GM18499 (cell line): Measurements from ENCODE around the gene ARHGAP33.
"Not testable (repeated sequence)": the region's sequence is repeated elsewhere in the genome, so short reads cannot be mapped to it uniquely, and the experiment has no call there.

ENCODE experiments used
- ATAC-seq: cut with Tn5 transposase; IDR thresholded peaks from one replicate; pipeline ENCODE4 v1.9.1; 2021; ENCODE audit warnings: moderate number of reproducible peaks; ENCODE audit not compliant: insufficient read depth, unreplicated experiment

The ARHGAP33 gene

DNA sequence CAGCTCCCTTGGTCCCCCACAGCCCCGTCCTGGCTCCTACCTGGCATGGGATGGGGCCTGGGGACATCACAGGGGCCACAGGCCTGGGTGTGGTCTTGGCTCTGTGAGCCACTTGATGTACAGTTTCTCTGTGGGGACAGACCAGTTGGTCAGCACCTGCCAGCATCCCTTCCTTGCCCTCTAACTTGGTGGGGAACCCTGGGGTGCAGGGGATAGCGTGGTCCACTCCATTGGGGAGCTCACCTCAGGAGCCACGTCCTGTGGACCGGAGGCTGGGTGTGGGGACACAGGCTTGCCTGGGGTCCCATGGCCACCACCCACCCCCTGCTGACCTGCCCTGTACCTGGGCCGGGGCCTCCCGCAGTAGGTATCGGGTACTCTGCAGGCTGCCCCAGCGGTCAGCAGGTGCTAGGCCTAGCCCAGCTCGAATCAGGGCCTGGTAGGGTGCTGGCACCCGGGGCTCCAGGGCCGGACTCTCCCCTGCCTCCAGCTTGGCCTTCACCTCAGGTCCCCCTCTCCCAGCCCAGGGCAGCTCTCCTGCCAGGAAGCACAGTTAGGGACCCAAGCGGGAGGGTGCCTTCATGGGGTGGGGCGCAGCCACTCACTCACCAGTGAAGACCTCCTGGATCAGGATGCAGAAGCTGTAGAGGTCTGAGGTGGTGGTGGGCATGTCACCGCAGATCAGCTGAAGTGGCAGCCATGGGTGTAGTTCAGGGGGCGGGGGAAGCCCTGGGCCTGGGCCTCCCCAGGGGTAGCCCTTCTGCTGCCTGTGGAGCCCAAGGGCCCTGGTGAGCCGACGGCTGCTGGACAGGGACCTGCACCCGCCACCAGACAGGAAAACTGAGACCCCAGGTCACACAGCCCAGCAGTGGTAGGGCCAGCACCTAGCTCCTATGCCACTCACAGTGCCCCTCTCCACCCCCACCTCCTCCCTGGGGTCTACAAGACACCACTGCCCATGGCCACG lies 14.9 kb downstream of the ARHGAP33 start:
- no peak for ATAC-seq

- no peak for ATAC-seq
These were observed 15.8 kb downstream of the ARHGAP33 start for GRCh38 chr19:35790981-35791813.

DNA sequence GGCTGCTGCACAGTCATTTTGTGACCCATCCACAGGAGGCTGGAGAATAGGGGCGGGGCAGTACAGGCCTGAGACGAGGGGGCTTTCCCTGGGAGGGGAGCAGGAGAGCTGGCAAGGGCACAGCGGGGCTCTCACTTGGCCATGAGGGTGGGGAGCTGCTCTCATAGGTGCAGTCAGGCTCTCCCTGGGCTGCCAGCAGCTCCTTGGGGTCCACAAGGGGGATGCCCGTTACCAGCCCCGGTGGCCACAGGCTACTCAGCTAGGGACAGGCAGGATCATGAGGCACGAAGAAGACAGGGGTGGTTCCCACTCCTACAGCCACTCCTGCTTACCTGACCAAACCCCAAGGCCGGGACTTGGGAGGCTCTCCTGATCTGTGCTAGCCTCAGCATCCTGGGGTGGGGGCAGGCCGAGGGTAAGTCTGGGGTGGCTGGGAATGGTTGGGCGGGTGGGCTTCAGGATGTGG lies 16.5 kb downstream of the ARHGAP33 start:
- no peak for ATAC-seq

DNA sequence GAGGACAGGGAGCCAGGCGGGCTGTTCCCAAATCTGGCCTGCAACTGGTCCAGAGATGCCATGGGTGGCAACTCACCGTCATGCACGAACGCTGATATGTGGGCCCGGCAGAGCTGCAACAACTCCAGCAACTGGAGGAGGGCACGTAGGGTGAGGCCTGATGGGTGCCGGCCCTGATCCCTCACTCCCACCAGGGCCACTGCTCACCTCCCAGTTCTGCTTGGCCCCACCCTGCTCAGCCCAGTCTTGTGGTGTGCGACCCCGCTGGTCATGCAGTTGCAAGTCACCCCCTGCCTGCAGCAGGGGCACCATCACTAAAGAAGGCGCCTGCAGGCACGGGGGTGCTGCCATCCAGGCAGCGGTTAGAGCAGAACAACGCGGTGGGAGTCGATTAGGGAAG lies 16.9 kb downstream of the ARHGAP33 start:
- no peak for ATAC-seq

DNA sequence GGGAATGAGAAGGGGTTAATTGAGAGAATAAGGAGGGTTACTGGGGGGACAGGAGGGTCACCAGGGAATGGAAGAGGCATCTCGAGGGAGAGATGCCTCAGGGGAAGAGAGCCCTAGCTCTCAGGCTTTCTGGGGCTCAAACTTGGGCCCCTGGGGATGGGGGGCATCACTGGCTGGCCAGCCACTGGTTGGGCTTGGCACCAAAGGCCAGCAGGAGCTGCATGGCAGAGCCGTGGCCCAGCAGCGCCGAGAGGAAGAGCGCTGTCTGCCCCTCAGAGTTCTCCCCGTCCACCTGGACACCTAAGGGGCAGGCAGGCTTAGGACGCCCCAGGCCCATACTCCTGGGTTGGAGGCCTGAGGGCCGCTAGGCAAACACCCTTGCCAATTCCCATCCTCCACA lies 17.5 kb downstream of the ARHGAP33 start:
- ATAC-seq: no peak

- ATAC-seq: no peak
These were observed 18.2 kb downstream of the ARHGAP33 start for GRCh38 chr19:35793381-35794165.

GRCh38 chr19:35795564-35795963 lies 20.2 kb downstream of the ARHGAP33 start:
- not testable (repeated sequence) for ATAC-seq

DNA sequence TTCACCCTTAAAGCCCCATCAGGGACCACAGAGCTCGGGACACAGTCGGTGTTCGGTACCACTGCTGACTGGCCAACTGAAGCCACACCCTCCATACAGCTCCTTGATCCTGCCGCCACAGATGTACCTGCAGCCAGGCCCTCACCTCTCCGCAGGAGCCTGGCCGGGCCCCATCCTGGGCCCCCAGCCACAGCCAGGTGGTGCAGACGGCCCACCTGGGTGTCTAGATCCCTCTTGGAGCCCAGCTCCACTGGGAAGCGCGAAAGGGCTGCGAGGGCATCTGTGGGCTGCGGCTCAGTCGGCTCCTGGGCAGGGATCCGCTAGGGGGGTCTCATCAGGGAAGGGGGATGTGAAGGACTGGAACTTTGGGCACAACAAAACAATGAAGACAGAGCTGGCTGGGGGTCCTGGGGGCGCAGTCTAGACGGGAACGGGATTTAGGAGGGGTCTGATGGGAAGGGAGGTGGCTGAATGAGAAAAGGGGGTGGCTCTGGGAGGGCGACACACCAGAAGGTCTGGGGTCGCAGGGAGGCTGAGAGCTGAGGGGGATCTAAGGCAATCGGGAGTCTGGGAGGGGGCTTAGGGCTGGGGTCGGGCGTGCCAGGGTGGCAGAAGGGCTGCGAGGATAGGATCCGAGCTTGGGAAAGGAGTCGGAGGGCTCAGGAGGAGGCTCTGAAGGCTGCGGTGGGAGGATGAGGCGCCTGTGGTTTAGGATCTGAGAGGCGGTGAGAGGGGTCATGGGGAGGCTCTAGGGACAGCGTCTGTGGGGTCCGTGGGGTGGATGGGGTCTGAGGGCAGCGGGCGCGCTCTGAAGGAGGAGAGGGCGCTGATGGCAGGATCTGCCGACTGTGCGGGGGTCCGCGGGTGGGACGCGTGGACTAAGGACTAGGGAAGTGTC lies 21.5 kb downstream of the ARHGAP33 start:
- no peak for ATAC-seq

DNA sequence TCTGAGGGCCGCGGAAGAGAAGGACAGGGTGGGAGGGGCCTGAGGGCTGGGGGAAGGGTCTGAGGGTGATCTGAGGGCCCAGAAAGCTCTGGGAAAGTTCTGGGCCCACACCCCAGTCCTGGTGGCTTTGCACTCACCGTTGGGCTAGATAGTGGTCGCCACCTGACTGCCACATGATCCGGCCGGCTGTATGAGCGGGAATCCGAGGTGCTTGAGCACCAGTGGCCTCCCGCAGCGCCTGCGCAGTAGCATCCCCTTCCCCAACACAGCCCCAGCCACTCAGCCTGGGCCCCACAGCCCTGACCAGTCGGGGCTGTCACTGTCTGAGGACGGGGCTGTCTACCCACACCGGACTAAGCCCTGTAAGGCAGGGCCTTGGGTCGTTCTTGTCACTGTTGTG lies 22.3 kb downstream of the ARHGAP33 start:
- ATAC-seq: no peak

DNA sequence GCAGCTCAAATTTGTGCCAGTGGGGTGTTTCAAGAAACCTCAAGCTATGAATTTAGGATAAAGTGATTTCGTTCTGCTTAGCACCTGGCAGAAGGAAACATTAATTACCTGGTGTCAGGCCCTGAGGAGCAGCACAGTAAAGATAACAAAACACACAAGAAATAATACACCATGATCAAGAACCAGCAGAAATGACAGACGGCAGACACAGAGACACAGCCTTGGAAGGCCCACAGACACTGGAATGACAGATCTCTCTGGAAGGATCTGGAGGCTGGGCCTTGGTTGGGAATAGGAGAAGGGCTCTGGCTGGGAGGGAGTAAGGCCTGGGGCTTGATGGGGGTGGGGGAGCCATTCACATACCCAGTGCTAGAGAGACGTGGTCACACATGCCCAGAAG lies 26.5 kb downstream of the ARHGAP33 start:
- no peak for ATAC-seq

DNA sequence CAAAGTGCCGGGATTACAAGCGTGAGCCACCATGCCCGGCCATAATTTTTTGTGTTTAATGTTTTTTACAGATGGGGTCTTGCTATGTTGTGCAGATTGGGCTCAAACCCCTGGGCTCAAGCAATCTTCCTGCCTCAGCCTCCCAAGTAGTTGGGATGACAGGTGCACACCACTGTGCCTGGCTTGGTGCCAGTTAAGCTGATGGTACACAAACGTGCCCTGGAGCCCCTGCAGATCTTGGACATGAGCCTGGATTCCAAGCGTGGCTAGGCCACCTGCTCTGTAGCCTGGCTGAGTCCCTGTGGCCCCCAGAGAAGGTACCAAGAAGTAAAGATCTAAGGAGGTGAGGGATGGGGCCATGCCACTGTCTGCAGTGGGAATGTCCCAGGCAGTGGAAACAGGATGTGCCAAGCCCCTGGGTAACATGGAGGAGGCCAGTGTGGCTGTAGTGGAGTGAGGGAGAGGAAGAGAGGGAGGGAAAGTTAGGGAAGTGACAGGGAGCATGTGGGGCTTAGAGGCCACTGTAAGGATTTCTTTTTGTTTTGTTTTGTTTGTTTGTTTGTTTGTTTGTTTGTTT lies 30.2 kb downstream of the ARHGAP33 start:
- no peak for ATAC-seq

DNA sequence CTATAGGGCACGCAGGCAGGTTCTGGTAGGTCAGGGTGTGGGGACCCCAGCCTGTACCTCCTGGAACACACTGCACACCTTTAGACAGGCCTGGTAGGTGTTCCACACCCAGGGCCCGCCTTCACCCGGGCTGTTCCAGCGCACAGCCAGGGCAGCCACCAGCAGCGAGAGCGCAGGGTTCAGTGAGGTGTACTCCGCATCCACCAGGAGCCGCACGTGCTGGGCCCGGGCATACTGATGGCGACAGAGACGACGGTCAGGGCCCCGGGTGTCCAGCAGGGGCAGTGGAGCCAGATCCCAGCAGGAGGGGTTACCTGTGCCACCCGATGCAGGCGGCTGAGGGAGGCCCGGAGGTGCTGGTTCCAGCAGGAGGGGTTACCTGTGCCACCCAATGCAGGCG lies 31.2 kb downstream of the ARHGAP33 start:
- ATAC-seq: no peak

DNA sequence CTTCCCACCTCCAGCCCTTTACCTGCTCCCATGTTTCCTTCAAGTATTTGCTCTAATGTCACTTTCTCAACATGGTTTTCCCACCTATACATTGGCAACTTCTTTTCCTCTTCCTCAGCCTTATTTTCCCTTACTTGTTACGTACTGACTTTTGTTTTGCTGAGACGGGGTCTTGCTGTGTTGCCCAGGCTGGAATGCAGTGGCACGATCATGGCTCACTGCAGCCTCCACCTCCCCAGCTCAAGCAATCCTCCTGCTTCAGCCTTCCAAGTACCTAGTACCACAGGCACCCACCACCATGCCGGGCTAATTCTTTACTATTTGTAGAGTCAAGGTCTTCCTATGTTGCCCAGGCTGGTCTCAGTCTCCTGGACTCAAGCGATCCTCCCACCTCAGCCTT lies 32.3 kb downstream of the ARHGAP33 start:
- ATAC-seq: no peak

- no peak for ATAC-seq
These were observed 36.2 kb downstream of the ARHGAP33 start for GRCh38 chr19:35811317-35812219.

DNA sequence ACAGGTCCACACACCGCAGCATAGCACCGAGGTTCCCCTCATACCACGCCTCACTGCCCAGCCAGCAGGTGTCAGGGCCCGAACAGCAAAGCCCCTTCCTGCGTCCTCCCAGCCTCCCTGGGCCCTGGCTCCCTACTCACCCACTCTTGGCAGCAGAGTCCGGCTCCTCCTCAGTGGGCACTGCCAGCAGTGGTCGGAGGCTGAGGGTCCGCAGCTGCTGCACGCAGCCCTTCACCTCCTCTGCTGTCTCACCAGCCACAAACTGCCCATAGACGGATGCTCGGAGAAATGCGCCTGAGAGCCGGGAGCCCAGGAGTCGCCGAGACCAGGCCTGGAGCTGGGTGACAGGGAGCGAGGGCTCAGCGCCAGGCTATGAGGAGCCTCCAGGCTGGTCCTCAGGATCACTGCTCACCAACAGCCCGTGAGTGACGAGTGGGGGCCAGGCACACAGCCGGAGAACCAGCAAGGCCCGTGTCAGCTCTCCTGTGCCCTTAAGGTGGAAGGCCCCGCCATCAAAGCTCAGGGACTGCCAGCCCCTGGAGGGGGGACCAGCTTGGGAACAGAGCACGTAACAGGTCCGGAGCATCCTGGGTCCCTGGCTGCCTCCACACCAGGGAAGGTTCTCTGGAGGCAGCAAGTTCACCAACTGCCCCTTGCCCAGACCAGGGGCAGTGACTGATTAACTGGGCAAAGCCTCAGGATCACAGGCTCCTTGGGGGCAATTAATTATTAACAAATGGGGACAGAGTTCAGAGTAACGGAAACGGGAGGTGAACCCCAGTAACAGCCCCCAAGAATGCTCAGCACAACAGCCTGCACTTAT lies 37.1 kb downstream of the ARHGAP33 start, which contains the start of gene PRODH2:
Gene PRODH2 (minus strand): TSS at position 626 of the 823 bp plus-strand sequence. CDS start 40 bp downstream, at position 586.
- no peak for ATAC-seq

DNA sequence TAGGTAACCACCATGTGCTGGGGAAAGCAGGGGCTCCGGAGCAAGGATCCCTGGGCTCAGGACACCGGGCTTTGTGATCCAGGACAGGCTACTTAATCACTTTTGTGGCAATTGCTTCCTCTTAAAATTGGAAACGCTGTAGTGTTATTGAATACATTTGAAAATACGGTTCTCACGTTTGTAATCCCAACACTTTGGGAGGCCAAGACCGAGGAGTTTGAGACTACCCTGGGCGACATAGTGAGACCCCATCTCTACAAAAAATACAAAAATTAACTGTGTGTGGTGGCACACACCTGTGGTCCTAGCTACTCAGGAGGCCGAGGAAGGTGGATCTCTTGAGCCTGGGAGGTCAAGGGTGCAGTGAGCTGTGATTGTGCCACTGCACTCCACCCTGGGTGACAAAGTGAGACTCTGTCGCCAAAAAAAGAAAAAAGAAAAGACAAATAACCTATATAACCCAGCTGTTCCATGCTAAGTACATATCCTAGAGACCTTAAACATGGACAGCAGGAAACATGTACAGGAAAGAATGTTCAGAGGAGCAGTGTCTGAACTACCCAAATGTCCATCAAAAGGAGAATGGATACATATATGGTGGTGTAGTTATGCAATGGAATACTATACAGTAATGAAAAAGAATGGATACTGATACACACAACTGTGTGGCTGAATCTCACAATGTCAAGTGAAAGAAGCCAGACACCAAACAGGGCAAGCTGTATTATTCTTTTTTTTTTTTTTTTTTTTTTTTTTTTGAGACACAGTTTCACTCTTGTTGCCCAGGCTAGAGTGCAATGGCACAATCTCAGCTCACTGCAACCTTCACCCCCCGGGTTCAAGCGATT lies 37.9 kb downstream of the ARHGAP33 start:
- ATAC-seq: no peak
